Measurements from ENCODE around the gene CLASP1. TPM values are rescaled to one million over a fixed set of nuclear protein-coding genes. Genes with fewer than 3 reads are reported as not detected.

The CLASP1 gene
- total RNA-seq, 1 experiment from 2014 or later = 49.2 TPM

DNA sequence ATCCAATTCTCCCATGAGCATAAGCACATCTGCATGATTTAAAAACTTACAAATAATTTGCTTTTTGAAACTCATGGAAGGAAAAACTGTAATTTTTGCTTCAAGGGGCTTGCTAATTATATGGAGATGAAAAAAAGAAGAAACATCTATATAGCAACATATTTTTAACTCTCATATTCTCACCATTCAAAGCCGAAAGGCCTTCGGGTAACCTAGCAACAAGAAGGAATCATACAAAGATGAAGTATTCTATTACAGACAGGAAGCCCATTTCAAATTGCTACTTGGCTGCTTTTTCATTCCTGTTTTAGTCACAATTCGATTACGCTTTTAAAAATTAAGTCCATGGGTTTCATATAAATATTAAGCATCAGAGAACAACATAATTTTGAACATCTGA, 157.7 kb downstream of the CLASP1 start:
- POLR2A ChIA-PET = no interaction called here
- peaks cover 8% of the 10 kb centered on the region; the same call in 1 of the 2 replicates for H3K4me1 ChIP-seq (ENCODE audit: control insufficient read depth, insufficient read depth, low read length)
- no peaks in the 10 kb centered on the region for H3K9me3 ChIP-seq (ENCODE audit: control insufficient read depth, insufficient read depth, low read depth, low read length)
- in situ Hi-C loops (cut with HindIII; ENCODE audit: low pct_unique_long_range_greater_than_20kb, low sequenced_read_pairs) = no loop called here
- H3K27ac ChIP-seq (ENCODE audit: low read length) = no peak overlapping the region
- DNase-seq (ENCODE audit: low read depth, low spot score) (no peak), ATAC-seq (no peak)
- CTCF ChIA-PET = no interaction called here
- H3K36me3 ChIP-seq (ENCODE audit: control insufficient read depth, insufficient read depth, low read length) = no peaks in the 10 kb centered on the region
- no TSS peak for BruUV-seq (replicated peaks)
- intact Hi-C loops (cut with micrococcal nuclease; ENCODE audit: unreplicated experiment) = no loop called here
- H3K27me3 ChIP-seq (ENCODE audit: control insufficient read depth, insufficient read depth, low read length) = no peaks in the 10 kb centered on the region
- TF ChIP-seq TCF7L2 (IDR thresholded peaks at IDR 0.05; ENCODE audit: low read depth, low read length) (no peak), SIN3A (IDR thresholded peaks at IDR 0.05; ENCODE audit: borderline replicate concordance, insufficient read depth, low read depth, low read length) (no peak), POLR2AphosphoS5 (IDR thresholded peaks at IDR 0.05; ENCODE audit: low read depth, low read length) (no peak)
- TF ChIP-seq, protein P1, sequence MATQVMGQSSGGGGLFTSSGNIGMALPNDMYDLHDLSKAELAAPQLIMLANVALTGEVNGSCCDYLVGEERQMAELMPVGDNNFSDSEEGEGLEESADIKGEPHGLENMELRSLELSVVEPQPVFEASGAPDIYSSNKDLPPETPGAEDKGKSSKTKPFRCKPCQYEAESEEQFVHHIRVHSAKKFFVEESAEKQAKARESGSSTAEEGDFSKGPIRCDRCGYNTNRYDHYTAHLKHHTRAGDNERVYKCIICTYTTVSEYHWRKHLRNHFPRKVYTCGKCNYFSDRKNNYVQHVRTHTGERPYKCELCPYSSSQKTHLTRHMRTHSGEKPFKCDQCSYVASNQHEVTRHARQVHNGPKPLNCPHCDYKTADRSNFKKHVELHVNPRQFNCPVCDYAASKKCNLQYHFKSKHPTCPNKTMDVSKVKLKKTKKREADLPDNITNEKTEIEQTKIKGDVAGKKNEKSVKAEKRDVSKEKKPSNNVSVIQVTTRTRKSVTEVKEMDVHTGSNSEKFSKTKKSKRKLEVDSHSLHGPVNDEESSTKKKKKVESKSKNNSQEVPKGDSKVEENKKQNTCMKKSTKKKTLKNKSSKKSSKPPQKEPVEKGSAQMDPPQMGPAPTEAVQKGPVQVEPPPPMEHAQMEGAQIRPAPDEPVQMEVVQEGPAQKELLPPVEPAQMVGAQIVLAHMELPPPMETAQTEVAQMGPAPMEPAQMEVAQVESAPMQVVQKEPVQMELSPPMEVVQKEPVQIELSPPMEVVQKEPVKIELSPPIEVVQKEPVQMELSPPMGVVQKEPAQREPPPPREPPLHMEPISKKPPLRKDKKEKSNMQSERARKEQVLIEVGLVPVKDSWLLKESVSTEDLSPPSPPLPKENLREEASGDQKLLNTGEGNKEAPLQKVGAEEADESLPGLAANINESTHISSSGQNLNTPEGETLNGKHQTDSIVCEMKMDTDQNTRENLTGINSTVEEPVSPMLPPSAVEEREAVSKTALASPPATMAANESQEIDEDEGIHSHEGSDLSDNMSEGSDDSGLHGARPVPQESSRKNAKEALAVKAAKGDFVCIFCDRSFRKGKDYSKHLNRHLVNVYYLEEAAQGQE (IDR thresholded peaks at IDR 0.05; ENCODE audit: insufficient read depth in 1 of 2, low read depth in 2 of 2, low read length in 1 of 2) = no peak
- TF ChIP-seq, protein P2, sequence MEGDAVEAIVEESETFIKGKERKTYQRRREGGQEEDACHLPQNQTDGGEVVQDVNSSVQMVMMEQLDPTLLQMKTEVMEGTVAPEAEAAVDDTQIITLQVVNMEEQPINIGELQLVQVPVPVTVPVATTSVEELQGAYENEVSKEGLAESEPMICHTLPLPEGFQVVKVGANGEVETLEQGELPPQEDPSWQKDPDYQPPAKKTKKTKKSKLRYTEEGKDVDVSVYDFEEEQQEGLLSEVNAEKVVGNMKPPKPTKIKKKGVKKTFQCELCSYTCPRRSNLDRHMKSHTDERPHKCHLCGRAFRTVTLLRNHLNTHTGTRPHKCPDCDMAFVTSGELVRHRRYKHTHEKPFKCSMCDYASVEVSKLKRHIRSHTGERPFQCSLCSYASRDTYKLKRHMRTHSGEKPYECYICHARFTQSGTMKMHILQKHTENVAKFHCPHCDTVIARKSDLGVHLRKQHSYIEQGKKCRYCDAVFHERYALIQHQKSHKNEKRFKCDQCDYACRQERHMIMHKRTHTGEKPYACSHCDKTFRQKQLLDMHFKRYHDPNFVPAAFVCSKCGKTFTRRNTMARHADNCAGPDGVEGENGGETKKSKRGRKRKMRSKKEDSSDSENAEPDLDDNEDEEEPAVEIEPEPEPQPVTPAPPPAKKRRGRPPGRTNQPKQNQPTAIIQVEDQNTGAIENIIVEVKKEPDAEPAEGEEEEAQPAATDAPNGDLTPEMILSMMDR (IDR thresholded peaks at IDR 0.05) = no peak
- no peak overlapping the region for H3K4me3 ChIP-seq (ENCODE audit: low read depth in 2 of 2, low read length in 2 of 2)

DNA sequence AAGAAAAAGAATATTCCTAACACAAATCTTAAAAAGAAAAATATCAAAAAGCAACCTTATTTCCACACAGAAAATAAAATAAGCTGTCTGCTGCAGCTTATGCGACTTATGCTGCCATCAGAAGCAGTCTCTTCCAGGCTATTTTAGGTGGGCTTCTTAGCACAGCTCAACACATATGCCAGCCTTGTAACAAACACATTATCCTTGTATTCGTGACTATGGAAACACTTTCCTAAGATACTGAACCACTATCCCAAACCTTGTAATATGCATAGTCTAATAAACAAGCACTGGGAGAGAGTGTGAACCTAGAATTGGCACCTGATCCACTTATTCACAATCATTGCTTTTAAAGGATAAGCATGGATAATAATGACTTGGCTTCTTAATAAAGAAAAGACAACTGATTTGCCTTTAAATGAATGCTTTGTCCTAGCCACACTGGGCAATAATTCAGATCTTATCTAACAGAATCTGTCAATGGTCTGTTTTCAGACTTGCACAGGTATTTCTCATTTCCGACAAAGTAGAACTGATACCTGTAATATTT, 158.6 kb downstream of the CLASP1 start:
- ChIA-PET POLR2A (no interaction called here), CTCF (no interaction called here)
- no peak overlapping the region for H3K4me3 ChIP-seq (ENCODE audit: low read depth in 2 of 2, low read length in 2 of 2)
- DNase-seq (ENCODE audit: low read depth, low spot score) (no peak), ATAC-seq (no peak)
- no peaks in the 10 kb centered on the region for H3K36me3 ChIP-seq (ENCODE audit: control insufficient read depth, insufficient read depth, low read length)
- TF ChIP-seq POLR2AphosphoS5 (IDR thresholded peaks at IDR 0.05; ENCODE audit: low read depth, low read length) (no peak), SIN3A (IDR thresholded peaks at IDR 0.05; ENCODE audit: borderline replicate concordance, insufficient read depth, low read depth, low read length) (no peak), TCF7L2 (IDR thresholded peaks at IDR 0.05; ENCODE audit: low read depth, low read length) (no peak)
- TF ChIP-seq, protein P2 (IDR thresholded peaks at IDR 0.05) = no peak
- TF ChIP-seq, protein P1 (IDR thresholded peaks at IDR 0.05; ENCODE audit: insufficient read depth in 1 of 2, low read depth in 2 of 2, low read length in 1 of 2) = no peak
- no peaks in the 10 kb centered on the region for H3K9me3 ChIP-seq (ENCODE audit: control insufficient read depth, insufficient read depth, low read depth, low read length)
- in situ Hi-C loops (cut with HindIII; ENCODE audit: low pct_unique_long_range_greater_than_20kb, low sequenced_read_pairs) = no loop called here
- H3K4me1 ChIP-seq (ENCODE audit: control insufficient read depth, insufficient read depth, low read length) = peaks cover 8% of the 10 kb centered on the region; the same call in 1 of the 2 replicates
- no peaks in the 10 kb centered on the region for H3K27me3 ChIP-seq (ENCODE audit: control insufficient read depth, insufficient read depth, low read length)
- BruUV-seq (replicated peaks) = no TSS peak
- no peak overlapping the region for H3K27ac ChIP-seq (ENCODE audit: low read length)
- intact Hi-C loops (cut with micrococcal nuclease; ENCODE audit: unreplicated experiment) = no loop called here
